ENCODE results near the gene MGAT5.

MGAT5 gene

DNA sequence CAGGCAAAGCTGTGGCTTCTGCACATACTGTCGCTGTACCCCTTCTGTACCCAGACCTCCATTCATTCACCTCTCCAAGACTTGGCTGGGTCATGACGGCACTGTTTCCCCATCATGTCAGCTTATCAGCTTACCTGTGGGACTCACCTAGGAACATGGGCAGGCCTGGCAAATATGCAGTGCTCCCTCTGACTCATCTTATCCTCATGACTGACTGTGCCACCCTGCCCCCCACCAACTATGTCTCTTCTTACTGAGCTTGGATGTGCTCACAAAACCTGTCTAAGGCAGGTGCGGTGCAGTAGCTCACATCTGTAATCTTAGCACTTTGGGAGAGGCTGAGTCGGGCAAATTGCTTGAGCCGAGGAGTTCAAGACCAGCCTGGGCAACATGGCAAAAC, 152.4 kb downstream of the MGAT5 start:
- DNase-seq: no peak

DNA sequence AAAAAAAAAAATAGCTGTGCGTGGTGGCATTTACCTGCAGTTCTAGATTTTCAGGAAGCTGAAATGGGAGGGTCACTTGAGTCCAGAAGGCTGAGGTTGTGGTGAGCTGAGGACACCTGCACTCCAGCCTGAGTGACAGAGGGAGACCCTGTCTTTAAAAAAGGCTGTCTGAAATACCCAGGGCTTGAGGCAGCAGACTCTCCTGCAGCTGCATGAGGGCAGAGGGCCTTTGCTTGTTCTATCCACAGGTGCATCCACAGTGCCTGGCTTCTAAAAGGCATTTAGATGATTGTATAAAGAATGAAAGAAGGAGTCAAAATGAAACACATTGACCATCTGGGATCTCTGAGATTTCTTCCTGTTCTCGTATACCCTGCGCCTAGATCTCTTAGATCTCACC, 152.9 kb downstream of the MGAT5 start:
- DNase-seq: no peak

GRCh38 chr2:134407154-134407890, 153.4 kb downstream of the MGAT5 start:
- DNase-seq: no peak

DNA sequence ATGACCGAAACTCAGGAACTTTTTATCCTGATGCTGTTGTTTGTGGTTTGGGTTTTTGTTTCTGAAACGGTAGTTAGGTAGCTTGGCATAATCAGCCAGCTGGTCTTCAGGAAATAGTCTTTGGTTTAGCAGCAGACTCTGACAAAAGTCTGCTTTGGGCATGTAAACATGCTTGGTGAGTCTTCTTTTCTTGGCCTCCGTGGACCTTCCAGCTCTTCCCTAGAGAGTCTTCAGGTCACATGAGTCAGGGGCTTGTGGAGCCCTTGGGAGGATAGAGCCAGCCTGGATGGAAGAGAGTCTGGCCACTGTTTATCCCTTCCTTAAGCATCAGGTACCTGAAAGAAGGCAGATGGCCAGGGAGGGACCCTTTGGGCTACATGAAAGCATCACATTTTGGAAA, 154.5 kb downstream of the MGAT5 start:
- no peak for DNase-seq

DNA sequence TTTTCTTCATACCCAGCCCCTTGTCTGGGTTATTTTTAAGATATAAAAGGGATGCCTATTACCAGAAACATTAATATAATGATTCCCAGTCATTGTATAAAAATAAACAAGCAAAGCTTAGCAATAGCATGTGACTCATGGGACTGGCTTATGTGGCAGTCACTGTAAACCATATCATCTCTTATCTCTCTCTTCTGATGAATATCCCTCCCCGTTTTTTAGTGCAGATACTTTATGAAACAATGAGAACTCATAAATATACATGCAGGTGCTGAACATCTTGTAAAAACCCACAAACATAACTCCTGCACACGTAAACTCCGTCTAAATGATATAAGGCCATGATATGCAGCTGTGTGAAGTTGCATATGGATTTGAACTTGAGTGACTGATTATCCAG, 154.9 kb downstream of the MGAT5 start:
- DNase-seq: no peak

DNA sequence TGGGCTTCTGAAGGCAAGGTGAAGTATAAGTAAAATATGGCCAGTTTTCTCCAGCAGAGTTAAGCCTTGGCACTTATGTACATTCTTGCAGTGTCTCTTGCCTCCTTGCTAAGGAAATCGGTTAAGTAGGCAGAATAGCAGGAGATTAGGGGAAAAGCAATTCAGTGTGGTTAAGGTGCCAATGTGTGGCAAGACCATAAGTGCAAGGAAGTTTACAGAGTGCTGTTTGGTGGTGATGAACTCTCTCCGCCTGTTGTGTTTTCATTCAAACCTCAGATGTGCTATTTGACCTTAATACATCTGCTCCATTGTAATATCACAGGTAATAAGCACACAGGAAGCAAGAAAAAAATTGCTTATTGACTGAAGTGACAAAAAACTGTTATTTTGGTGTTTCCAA, 156.1 kb downstream of the MGAT5 start:
- no peak for DNase-seq

DNA sequence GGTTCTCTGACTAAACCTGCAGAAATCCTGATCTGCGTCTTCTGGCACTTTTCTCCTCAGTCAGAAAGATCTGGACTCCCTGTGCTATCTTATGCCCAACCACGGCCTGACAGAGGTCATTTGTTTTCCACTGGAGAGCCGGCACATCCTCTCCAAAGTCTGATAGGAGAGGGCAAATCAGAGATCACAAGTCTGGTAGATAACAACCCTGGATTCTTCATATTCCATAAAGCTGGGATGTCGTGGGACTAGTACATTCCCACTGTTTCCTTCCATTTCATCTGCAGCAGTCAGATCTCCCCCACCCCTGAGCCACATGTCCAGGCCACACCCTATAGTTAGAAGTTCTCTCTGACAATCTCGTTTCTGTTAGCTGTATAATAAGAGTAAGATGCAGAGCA, 157.0 kb downstream of the MGAT5 start:
- DNase-seq: no peak

DNA sequence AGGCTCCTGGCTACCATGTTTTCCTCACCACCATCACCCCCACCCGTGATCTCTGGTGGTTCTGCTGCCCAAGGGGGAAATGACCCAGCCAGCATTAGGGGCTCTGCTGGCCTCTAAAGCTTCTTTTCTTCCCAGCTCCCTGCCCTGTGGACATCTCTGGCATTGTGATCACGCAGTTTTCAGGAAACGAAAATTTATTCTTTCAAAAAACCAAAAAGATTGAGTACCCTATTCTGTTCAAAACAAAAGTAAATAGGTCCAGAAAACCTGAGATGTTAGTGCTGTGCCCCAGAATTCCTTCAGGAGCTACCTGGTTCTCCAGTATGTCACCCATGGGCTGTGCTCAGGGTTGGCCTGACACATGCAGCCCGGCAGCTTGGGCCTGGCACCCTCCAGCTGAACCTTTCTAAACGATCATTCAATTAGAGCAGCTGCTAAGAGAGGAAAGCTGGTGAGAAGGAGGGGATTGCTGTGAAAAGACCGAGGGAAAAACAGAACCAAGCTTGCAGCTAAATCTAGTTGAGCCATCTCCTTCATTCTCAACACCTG, 157.5 kb downstream of the MGAT5 start:
- DNase-seq: no peak

DNA sequence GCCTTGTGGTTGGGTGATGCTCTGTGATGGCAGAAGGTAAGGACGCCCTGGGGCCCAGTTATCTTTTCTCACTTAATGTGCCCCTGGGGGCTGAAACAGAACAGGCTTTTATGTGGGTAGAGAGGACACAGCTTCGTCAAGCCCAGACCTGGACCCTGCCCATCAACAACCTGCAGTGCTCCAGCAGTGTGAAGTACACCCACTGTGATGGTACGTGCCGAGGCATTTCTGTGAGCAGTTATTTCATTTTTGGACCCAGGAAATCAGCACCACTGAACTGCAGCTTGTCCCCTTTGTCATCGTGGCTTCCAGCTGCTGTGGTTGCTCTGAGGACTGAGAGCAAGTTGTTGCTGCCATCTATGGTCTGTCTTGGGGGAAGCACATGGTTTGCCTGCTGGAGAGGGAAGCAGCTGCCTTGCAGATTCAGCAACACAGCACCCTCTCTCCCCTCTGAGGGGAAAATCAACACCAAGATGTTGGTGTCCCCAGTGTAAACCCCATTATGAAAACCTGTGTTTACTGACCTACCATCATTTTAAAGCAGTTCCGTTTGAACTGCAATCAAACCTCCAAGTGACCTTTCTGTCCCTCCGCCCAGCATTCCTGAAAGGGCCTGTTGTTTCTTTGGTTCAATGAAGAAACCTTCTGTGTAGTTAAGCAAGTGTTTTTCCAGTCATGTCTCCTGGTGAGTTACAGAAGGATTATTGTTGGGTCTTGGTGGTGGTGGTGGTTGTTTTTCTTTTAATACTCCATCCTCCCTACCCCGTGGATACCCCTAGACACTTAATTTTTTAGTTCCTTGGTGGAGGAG, 158.2 kb downstream of the MGAT5 start:
- DNase-seq: peak; percentile 70

GRCh38 chr2:134412639-134412999, 158.7 kb downstream of the MGAT5 start:
- DNase-seq: no peak

- DNase-seq: no peak
Measured at GRCh38 chr2:134413430-134413829, 159.6 kb downstream of the MGAT5 start.

DNA sequence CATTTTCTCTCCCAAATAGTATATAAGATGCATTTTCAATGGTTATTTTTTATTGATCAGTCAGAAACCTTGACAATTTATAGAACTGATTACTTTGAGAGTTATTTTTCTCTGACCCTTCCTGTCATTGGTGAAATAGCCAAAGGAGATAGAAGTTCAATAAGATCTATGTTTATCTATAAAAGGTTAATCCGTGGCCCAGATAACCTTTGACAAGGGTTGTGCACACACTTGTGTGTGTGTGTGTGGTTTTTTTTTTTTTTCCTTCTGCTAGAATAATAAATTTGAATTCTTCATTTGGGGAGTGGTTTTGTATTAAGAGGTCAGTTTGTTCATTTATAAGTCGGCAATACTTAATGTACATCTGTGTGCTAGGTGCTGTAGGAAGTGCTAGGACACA, 160.0 kb downstream of the MGAT5 start:
- DNase-seq: no peak

GRCh38 chr2:134416018-134416417, 162.1 kb downstream of the MGAT5 start:
- no peak for DNase-seq

DNA sequence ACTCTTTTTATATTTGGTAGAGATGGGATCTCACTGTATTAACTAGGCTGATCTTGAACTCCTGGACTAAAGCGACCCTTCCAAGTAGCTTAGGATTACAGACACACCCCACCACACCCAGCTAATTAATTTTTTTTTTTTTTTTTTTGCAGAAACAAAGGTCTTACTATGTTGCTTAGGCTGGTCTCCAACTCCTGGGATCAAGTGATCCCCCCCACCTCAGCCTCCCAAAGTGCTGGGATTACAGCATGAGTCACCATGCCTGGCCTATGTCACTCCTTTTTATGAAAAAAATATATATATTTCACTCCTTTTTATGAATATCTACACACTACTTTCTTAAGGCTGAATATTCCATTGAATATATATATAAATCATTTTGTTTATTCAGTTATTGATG, 162.8 kb downstream of the MGAT5 start:
- no peak for DNase-seq

DNA sequence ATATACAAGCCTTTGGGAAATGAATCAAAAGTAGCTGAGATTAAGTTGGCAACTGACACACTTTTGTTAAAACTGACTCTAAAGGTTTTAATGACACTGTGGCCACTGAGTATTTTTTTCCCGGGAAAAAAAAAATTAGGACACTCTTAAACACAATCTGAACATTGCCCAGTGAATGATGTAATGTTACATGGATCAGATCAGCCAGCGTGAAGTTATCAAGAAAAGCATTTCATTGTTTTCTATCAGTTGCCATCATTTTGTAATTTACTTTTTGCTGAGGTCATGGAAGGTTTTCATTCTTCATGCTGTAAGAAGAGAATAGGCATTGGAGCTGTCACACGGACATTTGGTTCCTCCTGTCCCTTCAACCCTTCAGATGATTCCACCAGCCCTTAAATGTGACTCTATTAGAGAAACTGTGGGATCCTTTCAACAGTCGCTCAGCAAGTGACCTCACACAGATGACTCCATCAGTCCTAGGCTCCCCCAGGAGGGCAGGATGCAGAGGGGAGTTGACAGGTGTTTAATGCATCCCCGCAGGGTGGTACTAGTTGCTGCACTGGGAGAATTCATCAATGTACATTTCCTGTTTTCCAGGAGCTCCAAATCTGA, 164.2 kb downstream of the MGAT5 start:
- no peak for DNase-seq

- no peak for DNase-seq
Measured at GRCh38 chr2:134420259-134420658, 166.4 kb downstream of the MGAT5 start.

DNA sequence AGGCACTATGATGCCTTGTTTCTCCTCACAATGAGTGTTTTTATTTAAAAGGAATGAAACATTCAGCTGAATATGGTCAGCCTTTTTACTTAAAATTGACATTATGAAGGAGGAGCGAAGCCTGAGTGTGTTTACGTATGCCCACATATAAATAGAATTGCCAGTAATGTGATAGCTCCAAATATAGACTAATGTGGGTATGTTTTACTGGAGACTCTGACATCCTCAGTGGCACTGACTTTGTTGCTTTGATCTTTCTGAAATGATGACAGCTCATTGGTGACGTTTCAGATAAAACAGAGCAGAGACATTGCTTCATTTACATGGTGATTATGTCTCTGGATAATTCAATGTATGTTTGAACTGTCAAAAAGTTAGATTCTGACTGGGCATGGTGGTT, 167.0 kb downstream of the MGAT5 start:
- no peak for DNase-seq

DNA sequence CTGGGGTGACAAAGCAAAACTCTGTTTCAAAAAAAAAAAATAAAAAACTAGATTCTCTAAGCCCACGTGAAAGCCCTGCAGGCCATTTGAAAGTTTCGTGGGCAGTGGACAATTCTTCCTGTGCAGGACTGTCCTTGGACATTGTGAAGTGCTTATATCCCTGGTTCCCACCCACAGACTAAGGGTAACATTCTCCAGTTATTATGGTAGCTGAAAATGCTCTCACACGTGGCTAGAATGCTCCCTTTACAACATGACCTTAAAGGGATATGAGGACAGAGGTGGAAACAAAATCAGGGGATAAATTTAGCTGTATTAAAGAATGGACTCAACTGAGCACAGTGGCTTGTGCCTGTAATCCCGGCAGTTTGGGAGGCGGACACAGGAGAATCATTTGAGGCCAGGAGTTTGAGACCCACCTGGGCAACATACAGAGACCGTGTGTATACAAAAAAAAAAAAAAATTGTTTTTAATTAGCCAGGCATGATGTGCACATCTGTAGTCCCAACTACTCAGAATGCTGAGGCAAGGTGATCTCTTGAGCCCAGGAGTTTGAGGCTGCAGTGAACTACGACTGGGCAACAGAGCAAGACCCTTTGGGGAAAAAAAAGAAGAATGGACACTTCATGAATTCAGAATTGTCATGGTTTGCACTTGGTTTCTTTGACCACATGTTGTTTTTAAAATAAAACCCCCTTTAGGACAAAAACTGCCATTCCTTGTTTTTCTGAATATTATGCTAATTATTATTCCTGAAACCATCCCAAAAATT, 167.9 kb downstream of the MGAT5 start:
- DNase-seq: no peak

GRCh38 chr2:134425724-134426496, 172.0 kb downstream of the MGAT5 start:
- DNase-seq: no peak

DNA sequence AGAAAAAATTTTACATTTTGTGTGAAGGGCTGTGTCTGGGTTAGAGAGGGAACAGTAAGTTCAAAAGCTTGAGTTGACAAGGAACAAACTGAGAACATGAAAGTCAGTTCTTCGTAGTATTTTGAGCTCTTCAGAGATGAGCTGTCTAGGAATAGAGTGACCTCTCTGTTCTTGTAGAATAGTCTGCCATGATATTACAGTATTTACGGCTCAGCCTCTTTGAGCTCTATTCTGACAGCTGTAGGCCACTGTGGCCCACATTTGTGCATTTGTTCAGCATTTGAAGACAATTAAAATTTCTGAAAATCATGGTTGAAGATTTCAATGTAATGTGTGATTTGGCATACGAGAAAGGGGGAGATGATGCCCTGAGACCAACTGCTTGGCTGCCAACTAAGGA, 172.8 kb downstream of the MGAT5 start:
- no peak for DNase-seq

GRCh38 chr2:134429886-134430285, 176.0 kb downstream of the MGAT5 start:
- no peak for DNase-seq

- no peak for DNase-seq
Measured at GRCh38 chr2:134431838-134432434, 178.1 kb downstream of the MGAT5 start.

All from NCI-H2107 (cell line).